Mesenchymal stem cell (in vitro differentiated cells and primary cell): ENCODE measurements around the gene MGAT4A.

ENCODE experiments used
- DNase-seq: peaks from one replicate; pipeline ENCODE4 v3.0.0-alpha.2; 2013
- H2AFZ ChIP-seq: one replicate; pipeline ENCODE4 v1.6.1; 2013; ENCODE audit warnings: low read depth, mild to moderate bottlenecking, control low read depth, inconsistent platforms, low read length, moderate library complexity
- H2AK5ac ChIP-seq: 2 replicates; pipeline ENCODE4 v1.6.1; 2013; ENCODE audit warnings: low read length, moderate library complexity, mild to moderate bottlenecking, inconsistent platforms; ENCODE audit not compliant: severe bottlenecking
- H2BK120ac ChIP-seq: one replicate; pipeline ENCODE4 v1.6.1; 2013; ENCODE audit warnings: low read depth, mild to moderate bottlenecking, inconsistent platforms, low read length, moderate library complexity
- H2BK12ac ChIP-seq, 2 experiments: one replicate each; pipeline ENCODE4 v1.6.1; 2013; ENCODE audit warnings: inconsistent platforms in 2 of 2, low read length in 2 of 2, mild to moderate bottlenecking in 2 of 2, moderate library complexity in 2 of 2, control low read depth in 1 of 2
- H2BK15ac ChIP-seq: one replicate; pipeline ENCODE4 v1.6.1; 2013; ENCODE audit warnings: mild to moderate bottlenecking, low read depth, inconsistent platforms; ENCODE audit not compliant: poor library complexity, severe bottlenecking
- H2BK5ac ChIP-seq: 2 replicates; pipeline ENCODE4 v1.6.1; 2013; ENCODE audit warnings: low read depth, mild to moderate bottlenecking, low read length, control low read depth, inconsistent platforms; ENCODE audit not compliant: poor library complexity, severe bottlenecking
- H3K14ac ChIP-seq, 2 experiments: one replicate each; pipeline ENCODE4 v1.6.1; 2013; ENCODE audit warnings: inconsistent platforms in 2 of 2, low read length in 2 of 2, control low read depth in 1 of 2, mild to moderate bottlenecking in 1 of 2, moderate library complexity in 1 of 2
- H3K18ac ChIP-seq, 2 experiments: one replicate each; pipeline ENCODE4 v1.6.1; 2013; ENCODE audit warnings: inconsistent platforms in 2 of 2, low read length in 2 of 2, control low read depth in 1 of 2, low read depth in 1 of 2, mild to moderate bottlenecking in 1 of 2
- H3K23ac ChIP-seq, 2 experiments: one replicate each; pipeline ENCODE4 v1.6.1; 2013; ENCODE audit warnings: inconsistent platforms in 2 of 2, low read length in 2 of 2, mild to moderate bottlenecking in 2 of 2, moderate library complexity in 2 of 2, control low read depth in 1 of 2
- H3K27ac ChIP-seq: 2 replicates; pipeline ENCODE4 v1.5.1; 2013; ENCODE audit warnings: mild to moderate bottlenecking, moderate library complexity, low read length, control low read depth, inconsistent platforms; ENCODE audit not compliant: poor library complexity, severe bottlenecking
- H3K27me3 ChIP-seq, 2 experiments: 2 replicates each; pipeline versions ENCODE4 v1.6.1 to v1.7.0; 2013; ENCODE audit warnings: low read length in 2 of 2, mild to moderate bottlenecking in 2 of 2, moderate library complexity in 2 of 2, control low read depth in 1 of 2, inconsistent platforms in 1 of 2; ENCODE audit not compliant: control insufficient read depth in 1 of 2, insufficient read depth in 1 of 2
- H3K36me3 ChIP-seq, 2 experiments: 2 replicates each; pipeline versions ENCODE4 v1.6.1 to v1.7.0; 2013; ENCODE audit warnings: low read length in 2 of 2, control low read depth in 1 of 2, inconsistent platforms in 1 of 2, low read depth in 1 of 2, mild to moderate bottlenecking in 1 of 2; ENCODE audit not compliant: insufficient read depth in 2 of 2, control insufficient read depth in 1 of 2
- H3K4ac ChIP-seq, 2 experiments: one replicate each; pipeline ENCODE4 v1.6.1; 2013; ENCODE audit warnings: inconsistent platforms in 2 of 2, low read length in 2 of 2, mild to moderate bottlenecking in 2 of 2, moderate library complexity in 2 of 2, control low read depth in 1 of 2, low read depth in 1 of 2
- H3K4me1 ChIP-seq: 2 replicates; pipeline ENCODE4 v1.6.1; 2013; ENCODE audit warnings: low read depth, low read length, control low read depth; ENCODE audit not compliant: control insufficient read depth, insufficient read depth
- H3K4me2 ChIP-seq: 2 replicates; pipeline ENCODE4 v1.6.1; 2013; ENCODE audit warnings: low read length, mild to moderate bottlenecking, inconsistent platforms; ENCODE audit not compliant: poor library complexity, severe bottlenecking
- H3K4me3 ChIP-seq, 2 experiments: 2 replicates each; pipeline versions ENCODE4 v1.5.1 to v1.7.0; 2013; ENCODE audit warnings: low read length in 2 of 2, mild to moderate bottlenecking in 2 of 2, control low read depth in 1 of 2, low read depth in 1 of 2; ENCODE audit not compliant: insufficient read depth in 1 of 2
- H3K79me1 ChIP-seq: replicated peaks from 2 replicates; pipeline ENCODE4 v1.6.1; 2013; ENCODE audit warnings: mild to moderate bottlenecking, control low read depth, low read length, inconsistent platforms; ENCODE audit not compliant: poor library complexity, severe bottlenecking
- H3K9ac ChIP-seq: 2 replicates; pipeline ENCODE4 v1.7.0; 2013; ENCODE audit warnings: mild to moderate bottlenecking, low read length, moderate library complexity
- H3K9me3 ChIP-seq: 2 replicates; pipeline ENCODE4 v1.7.0; 2013; ENCODE audit warnings: mild to moderate bottlenecking, low read length; ENCODE audit not compliant: control insufficient read depth
- H4K8ac ChIP-seq: one replicate; pipeline ENCODE4 v1.6.1; 2013; ENCODE audit warnings: inconsistent platforms, mild to moderate bottlenecking, low read length, moderate library complexity
- H4K91ac ChIP-seq: one replicate; pipeline ENCODE4 v1.6.1; 2013; ENCODE audit warnings: mild to moderate bottlenecking, low read length, inconsistent platforms
- WGBS: methylation state at CpG from one replicate; pipeline ENCODE4 v1.1.7; 2013; ENCODE audit warnings: mixed read lengths; 5-methylcytosine and 5-hydroxymethylcytosine counted together

MGAT4A gene

DNA sequence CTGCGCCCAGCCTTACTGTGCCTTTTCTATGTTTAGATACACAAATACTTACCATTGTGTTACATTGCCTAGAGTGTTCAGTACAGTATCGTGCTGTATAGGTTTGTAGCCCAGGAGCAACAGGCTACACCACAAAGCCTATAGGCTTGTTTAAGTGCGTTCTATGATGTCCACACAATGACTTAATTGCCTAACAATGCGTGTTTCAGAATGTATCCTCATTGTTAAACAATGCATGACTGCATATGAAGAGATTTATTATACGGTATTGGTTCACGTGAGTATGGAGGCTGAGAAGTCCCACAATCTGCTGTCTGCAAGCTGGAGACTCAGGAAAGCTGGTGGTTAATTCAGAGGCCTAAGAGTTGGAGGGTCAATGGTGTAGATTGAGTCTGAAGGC is 46.1 kb upstream of the MGAT4A start:
- peaks cover 2% of the 10 kb centered on the region for H3K4me1 ChIP-seq
- H3K4me2 ChIP-seq: no peak overlapping the region
- H3K4ac ChIP-seq: no peak overlapping the region
- no peak overlapping the region for H2BK5ac ChIP-seq
- no peak overlapping the region for H4K91ac ChIP-seq
- no peak for DNase-seq
- no peak overlapping the region for H3K14ac ChIP-seq
- H2AK5ac ChIP-seq: no peak overlapping the region
- no peak overlapping the region for H2BK120ac ChIP-seq
- H3K27me3 ChIP-seq: peaks cover 24 to 50% of the 10 kb centered on the region in 2 experiments
- H2BK15ac ChIP-seq: no peak overlapping the region
- no peaks in the 10 kb centered on the region for H3K36me3 ChIP-seq
- H3K9ac ChIP-seq: no peak overlapping the region
- 90% methylated on average over 5 of the region's 6 CpGs for WGBS
- no peak overlapping the region for H3K23ac ChIP-seq
- no peak overlapping the region for H2BK12ac ChIP-seq
- H3K27ac ChIP-seq: no peak overlapping the region
- H4K8ac ChIP-seq: no peak overlapping the region
- H3K18ac ChIP-seq: no peak overlapping the region
- no peak overlapping the region for H2AFZ ChIP-seq
- H3K4me3 ChIP-seq: no peak overlapping the region
- peaks cover 16% of the 10 kb centered on the region for H3K9me3 ChIP-seq
- H3K79me1 ChIP-seq: no peaks in the 10 kb centered on the region

- Histone ChIP-seq H2BK5ac (no peak overlapping the region), H3K9ac (no peak overlapping the region), H2AFZ (no peak overlapping the region), H3K14ac (no peak overlapping the region), H3K4me1 (peaks cover 2% of the 10 kb centered on the region), H3K4me2 (no peak overlapping the region), H3K27me3 (peaks cover 27 to 59% of the 10 kb centered on the region in 2 experiments), H4K8ac (no peak overlapping the region), H2BK15ac (no peak overlapping the region), H3K4me3 (no peak overlapping the region), H3K79me1 (no peaks in the 10 kb centered on the region), H3K36me3 (no peaks in the 10 kb centered on the region), H2BK120ac (no peak overlapping the region), H4K91ac (no peak overlapping the region), H3K27ac (no peak overlapping the region), H2BK12ac (no peak overlapping the region), H3K4ac (no peak overlapping the region), H3K9me3 (peaks cover 6% of the 10 kb centered on the region), H3K18ac (no peak overlapping the region), H2AK5ac (no peak overlapping the region), H3K23ac (no peak overlapping the region)
- DNase-seq: no peak
- no CpG with 5 or more reads among the region's 1 CpG for whole genome bisulfite sequencing
These were observed 45.2 kb upstream of the MGAT4A start for GRCh38 chr2:98776136-98776535.

DNA sequence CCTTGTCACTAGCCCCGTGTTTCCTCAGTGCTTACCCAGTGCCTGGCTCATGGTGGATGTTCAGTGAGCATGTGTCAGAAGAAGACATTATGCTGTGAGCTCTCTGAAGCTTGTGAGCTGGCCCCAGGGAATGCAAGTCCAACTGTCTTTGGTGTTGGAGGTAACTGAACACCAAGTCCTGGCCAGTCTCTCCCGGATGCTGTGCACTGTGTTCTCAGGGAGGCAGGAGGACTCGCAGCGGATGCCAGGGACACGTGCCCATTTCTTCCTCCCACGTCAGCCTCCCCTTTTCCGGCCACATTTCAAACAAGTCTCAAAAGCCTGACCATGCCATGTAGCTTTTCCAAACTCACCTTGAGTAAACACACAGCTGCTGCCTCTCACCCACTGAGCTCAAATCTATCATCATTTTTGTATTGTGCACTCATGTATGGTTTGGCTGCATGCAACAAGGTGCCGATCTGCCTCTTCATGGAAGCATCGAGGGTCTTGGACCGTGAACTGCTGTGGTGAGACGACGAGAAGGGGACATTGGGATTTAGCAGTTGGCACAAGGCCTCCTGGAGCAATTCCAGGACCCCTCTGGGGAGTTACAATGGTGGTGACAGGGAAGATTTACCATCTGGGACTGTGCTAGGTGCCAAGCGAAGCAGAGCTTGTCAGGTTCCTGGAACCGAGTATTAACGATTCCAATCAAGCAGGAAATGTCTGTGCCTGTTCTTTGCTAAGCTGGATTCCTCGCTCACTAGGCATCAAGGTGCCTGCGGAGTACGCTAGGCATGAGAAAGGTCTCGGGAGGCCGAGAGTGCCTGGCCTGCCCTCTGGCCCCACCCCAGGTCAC is 44.4 kb upstream of the MGAT4A start:
- peak overlapping the region in 1 of 2 experiments; percentile 93 for H3K23ac ChIP-seq
- no peak overlapping the region for H2BK15ac ChIP-seq
- H3K4me3 ChIP-seq: no peak overlapping the region
- no peak overlapping the region for H2BK12ac ChIP-seq
- H3K9me3 ChIP-seq: peaks cover 6% of the 10 kb centered on the region
- H2BK120ac ChIP-seq: no peak overlapping the region
- H3K36me3 ChIP-seq: no peaks in the 10 kb centered on the region
- H2BK5ac ChIP-seq: no peak overlapping the region
- DNase-seq: no peak
- no peak overlapping the region for H3K27ac ChIP-seq
- H3K27me3 ChIP-seq: peaks cover 27 to 63% of the 10 kb centered on the region in 2 experiments
- H3K9ac ChIP-seq: no peak overlapping the region
- no peak overlapping the region for H3K4ac ChIP-seq
- no peak overlapping the region for H2AFZ ChIP-seq
- H3K4me1 ChIP-seq: peaks cover 2% of the 10 kb centered on the region
- 86% methylated on average over 20 of the region's 20 CpGs for WGBS
- no peaks in the 10 kb centered on the region for H3K79me1 ChIP-seq
- H3K14ac ChIP-seq: peak overlapping the region in 1 of 2 experiments; percentile 49
- H4K91ac ChIP-seq: no peak overlapping the region
- H3K18ac ChIP-seq: no peak overlapping the region
- H3K4me2 ChIP-seq: no peak overlapping the region
- no peak overlapping the region for H2AK5ac ChIP-seq
- H4K8ac ChIP-seq: no peak overlapping the region

DNA sequence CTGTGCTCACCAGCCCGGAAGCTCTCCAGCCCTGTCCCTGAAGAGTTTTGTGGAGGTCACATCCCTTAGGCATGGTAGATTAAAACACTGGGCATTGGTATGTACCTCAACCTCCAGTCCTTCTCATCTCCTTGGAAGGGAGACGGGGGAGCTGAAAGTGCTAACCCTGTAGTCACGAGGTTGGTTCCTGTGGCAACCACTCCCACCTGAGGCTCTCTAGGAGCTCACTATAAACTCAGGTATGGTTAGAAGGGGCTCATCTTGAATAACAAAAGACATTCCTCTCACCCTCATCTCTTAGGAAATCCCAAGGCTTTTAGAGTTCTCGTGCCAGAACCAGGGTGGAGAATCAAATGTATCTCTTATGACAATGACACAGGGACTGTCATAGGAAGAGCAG is 43.0 kb upstream of the MGAT4A start:
- no peak overlapping the region for H3K4me2 ChIP-seq
- no peaks in the 10 kb centered on the region for H3K36me3 ChIP-seq
- no peak overlapping the region for H2AK5ac ChIP-seq
- H3K27me3 ChIP-seq: peaks cover 27 to 62% of the 10 kb centered on the region in 2 experiments
- DNase-seq: no peak
- H3K79me1 ChIP-seq: no peaks in the 10 kb centered on the region
- H3K14ac ChIP-seq: no peak overlapping the region
- H3K4me3 ChIP-seq: no peak overlapping the region
- H2BK120ac ChIP-seq: no peak overlapping the region
- H4K91ac ChIP-seq: no peak overlapping the region
- no peak overlapping the region for H2BK5ac ChIP-seq
- H2AFZ ChIP-seq: no peak overlapping the region
- no peak overlapping the region for H3K23ac ChIP-seq
- peaks cover 2% of the 10 kb centered on the region for H3K4me1 ChIP-seq
- WGBS: 82% methylated on average over 3 of the region's 4 CpGs
- H3K9ac ChIP-seq: no peak overlapping the region
- H2BK15ac ChIP-seq: no peak overlapping the region
- H4K8ac ChIP-seq: no peak overlapping the region
- no peak overlapping the region for H3K4ac ChIP-seq
- H2BK12ac ChIP-seq: no peak overlapping the region
- no peak overlapping the region for H3K27ac ChIP-seq
- H3K9me3 ChIP-seq: peaks cover 2% of the 10 kb centered on the region
- no peak overlapping the region for H3K18ac ChIP-seq
